HG03354 (cell line): Measurements from ENCODE around the gene ZC3H11A.
"Not testable (repeated sequence)": the region's sequence is repeated elsewhere in the genome, so short reads cannot be mapped to it uniquely, and the experiment has no call there.

Experiments used
- ATAC-seq: cut with Tn5 transposase; IDR thresholded peaks from one replicate; pipeline ENCODE4 v1.9.1; 2021; ENCODE audit warnings: mild to moderate bottlenecking; ENCODE audit not compliant: unreplicated experiment, poor library complexity, severe bottlenecking

ZC3H11A gene

DNA sequence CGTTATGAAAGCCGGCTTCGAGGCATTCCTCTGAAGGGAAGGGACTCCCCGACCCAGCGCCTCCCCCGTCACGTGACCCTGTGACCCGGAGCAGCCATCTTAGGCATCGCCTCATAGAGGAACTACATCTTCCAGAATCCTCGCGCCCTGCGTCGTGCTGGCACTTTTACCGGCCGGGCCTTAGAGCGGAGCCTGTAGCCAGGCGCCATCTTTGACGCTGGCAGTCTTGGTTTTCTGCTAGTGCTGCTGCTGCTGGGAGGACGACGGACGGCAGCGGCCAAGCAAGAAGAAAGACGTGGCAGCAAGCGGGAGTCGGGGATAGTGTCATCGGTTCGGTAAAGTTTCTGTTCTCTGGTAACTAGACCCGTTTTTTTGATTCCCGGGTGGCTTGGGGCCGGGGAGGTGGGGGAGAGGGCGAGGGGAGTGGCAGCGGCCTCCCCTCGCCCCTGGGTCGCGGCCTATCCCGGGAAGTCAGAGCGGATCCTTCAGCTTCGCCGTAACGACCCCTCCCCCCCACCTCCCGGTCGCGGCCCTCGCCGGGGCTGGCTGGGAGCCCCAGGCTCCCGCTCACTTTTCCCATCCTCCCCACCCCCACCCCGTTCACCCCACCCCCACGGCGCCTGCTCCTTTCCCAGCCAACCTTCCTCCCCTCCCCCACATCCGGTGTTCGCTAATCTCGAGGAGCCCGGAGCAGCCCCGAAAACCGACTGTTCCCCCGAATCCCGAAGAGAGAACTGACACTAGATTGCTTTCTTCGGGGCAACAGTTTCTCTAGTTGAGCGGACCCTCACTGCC is at the start of gene ZC3H11A, which contains the start of gene ZBED6:
Gene ZC3H11A (plus strand): TSS at position 183 of the 795 bp plus-strand sequence. CDS start 21,448 bp downstream, outside the sequence.
Gene ZBED6 (plus strand): TSS at position 183 of the 795 bp plus-strand sequence. CDS start 1,900 bp downstream, outside the sequence.
- peak; percentile 98 for ATAC-seq

DNA sequence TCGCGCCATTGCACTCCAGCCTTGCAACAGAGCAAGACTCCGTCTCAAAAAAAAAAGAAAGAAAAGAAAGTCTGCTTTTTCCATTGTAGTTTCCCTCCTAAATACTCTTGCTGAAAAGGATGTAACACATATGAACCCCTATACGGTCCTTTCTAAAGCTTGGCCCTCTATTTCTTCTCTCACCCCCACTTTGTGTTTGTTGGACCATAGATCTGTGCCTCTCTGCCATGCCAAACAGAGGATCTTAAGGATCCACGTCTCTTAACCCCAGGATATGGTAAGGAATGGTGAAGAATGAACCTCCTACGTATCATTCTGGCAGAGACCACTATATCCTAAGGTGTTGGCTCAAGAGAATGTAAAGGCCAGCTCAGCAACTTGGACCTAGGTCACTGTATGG is 49.1 kb upstream of the ZC3H11A start:
- no peak for ATAC-seq

DNA sequence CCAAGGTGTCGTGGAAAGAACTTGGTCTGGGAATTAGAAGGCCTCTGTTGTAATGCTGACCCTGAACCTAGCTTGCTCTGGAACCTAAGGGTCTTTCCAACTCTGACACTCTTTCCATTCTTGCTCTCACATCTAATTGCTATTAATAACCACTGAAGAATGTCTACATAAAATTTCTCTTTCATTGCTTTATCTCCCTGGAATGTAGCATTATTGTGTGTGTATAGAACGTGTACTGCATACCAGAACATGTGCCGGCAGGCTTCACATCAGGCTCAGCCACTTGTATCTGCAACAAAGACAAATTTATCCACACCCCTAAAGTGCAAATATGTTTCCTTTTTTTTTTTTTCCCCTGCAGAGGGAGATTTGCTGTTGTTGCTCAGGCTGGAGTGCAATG is 44.4 kb upstream of the ZC3H11A start:
- no peak for ATAC-seq

DNA sequence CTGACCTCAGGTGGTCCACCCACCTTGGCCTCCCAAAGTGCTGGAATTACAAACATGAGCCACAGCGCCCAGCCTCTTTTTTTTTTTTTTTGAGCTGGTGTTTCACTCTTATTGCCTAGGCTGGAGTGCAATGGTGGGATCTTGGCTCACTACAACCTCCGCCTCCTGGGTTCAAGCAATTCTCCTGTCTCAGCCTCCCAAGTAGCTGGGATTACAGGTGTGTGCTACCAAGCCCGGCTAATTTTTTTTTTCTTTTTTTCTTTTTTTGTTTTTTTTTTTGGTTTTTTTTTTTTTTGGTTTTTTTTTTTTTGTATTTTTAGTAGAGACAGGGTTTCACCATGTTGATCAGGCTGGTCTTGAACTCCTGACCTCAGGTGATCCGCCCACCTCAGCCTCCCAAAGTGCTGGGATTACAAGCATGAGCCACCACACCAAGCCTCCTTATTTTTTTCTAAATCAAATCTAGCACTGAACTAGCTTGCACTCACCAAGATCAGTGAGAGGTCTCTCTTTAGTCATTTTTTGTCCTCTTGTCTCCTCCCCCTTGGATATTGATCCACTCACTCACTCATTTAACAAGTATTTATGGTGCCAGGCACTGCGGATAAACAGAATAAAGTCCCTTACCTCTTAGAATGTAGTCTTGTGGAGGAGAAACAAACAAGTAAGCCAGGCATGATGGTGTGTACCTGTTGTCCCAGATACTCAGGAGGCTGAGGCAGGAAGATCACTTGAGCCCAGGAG is 43.6 kb upstream of the ZC3H11A start:
- ATAC-seq: not testable (repeated sequence)

DNA sequence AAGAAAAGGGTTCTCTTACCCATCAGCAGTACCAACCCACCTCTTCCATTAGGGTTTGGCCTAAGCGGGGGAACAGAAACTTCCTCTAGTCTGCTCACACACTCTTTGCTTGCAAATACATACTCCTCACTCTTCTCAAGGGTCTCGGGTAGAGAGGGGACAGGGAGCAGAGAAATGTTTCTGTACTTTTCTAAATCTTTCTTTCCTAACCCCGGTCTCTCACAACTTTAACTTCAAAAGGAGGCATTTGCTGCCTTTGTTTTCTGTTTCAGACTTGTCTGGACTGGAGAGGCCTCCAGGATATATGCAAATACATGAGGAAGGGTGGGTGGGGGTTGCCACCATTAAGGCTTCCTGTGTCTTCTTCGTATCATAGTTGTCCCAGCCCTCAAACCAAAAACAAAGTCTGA is 41.0 kb upstream of the ZC3H11A start:
- ATAC-seq: peak; percentile 67

DNA sequence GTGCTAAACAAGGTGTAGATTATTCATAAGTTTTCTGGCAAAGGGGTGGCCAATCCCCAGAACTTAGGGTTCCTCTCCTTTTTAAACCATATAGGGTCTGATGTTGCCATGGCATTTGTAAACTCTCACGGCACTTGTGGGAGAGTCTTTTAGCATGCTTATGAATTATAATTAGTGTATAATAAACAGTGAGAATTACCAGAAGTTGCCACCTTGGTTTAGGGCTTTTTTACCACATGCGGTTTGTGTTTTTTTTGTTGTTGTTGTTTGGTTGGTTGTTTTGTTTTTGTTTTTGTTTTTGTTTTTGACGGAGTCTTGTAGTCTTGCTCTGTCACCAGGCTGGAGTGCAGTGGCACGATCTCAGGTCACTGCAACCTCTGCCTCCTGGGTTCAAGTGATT is 39.4 kb upstream of the ZC3H11A start:
- no peak for ATAC-seq

DNA sequence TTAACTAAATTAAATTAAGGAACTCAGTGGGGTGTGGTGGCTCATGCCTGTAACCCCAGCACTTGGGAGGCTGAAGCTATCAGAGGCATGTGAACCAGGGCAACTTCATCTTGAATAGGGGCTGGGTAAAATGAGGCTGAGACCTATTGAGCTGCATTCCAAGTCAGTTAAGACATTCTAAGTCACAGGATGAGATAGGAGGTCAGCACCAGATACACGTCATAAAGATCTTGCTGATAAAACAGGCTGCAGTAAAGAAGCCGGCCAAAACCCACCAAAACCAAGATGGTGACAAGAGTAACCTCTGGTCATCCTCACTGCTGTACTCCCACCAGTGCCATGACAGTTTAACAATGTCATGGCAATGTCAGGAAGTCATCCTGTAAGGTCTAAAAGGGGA is 36.7 kb upstream of the ZC3H11A start:
- ATAC-seq: not testable (repeated sequence)

DNA sequence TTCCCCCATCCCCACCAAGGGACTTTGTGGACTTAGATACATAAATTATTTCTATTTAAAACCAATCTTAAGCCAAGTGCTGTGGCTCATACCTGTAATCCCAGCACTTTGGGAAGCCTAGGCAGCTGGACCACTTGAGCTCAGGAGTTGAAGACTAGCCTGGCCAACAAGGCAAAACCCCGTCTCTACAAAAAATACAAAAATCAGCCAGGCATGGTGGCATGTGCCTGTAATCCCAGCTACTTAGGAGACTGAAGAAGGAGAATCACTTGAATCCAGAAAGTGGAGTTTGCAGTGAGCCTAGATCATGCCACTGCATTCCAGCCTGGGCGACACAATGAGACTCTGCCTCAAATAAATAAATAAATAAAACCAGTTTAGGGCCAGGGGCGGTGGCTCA is 34.9 kb upstream of the ZC3H11A start:
- ATAC-seq: no peak

DNA sequence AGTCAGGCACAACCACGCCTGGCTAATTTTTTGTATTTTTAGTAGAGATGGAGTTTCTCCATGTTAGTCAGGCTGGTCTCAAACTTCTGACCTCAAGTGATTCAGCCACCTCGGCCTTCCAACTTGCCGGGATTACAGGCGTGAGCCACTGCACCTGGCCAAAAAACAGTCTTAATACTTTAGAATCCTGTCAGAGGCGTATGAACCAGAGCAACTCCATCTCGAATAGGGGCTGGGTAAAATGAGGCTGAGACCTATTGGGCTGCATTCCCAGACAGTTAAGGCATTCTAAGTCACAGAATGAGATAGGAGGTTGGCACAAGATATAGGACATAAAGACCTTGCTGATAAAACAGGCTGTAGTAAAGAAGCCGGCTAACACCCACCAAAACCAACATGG is 33.5 kb upstream of the ZC3H11A start:
- ATAC-seq: not testable (repeated sequence)

DNA sequence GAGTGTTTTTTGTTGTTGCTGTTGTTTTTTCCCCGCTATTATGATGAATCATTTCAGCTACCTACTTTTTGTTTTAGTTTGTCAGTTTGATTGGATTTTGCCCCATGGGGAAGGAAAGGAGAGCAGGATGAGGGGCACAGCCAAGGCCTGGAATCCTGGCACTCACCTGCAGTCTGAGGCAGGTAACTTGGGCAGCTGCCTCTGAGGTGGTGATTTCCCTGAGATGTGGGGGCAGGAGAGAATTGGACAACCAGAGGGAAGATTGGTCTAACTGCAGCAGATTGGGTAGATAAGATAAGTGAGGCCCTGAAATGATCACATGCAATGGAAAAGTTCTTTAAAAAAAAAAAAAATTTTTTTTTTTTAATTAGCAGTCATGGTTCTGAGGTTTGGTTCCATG is 31.9 kb upstream of the ZC3H11A start:
- ATAC-seq: no peak

DNA sequence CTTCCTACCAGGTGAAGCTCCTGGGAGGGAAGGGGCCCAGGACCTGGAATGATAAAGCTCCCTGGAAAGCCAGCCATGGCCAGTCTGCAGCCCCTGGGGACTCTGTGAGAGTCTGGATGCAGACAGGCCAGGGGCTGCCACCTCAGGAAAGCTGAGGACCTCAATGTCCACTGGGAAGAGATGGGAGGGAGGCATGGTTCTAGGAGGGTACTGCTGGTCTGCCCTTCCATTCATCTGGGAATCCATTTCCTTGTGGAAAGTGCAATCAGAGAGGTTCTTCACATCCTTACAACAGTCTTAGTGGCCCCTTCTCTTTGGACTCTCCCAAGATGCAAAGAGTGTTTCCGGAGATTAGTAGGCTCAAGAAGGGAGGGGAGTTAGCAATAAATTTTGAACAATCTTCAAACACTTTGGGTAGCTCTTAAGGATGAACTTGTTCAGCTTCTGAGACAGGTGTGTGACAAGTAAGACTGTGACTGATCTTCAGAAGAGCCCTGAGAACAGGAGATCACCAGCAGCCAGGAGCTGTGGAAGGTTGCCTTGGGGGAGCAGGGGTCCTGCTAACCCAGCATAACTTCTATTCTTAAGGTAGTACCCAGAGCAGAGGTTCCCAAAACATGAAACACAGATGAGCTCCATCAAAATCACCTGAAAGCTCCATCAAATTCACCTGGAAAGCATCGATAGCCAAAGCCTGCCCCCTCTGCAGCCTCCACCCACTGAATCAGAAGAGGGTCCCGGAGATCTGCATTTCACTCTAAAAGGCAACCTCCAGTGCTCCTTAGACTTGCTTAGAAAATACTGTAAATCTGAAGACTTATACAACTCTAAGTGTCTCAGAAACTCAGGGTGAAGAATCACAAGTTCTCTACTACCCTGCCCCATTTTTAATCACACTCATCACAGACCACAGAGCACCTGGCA is 31.1 kb upstream of the ZC3H11A start:
- no peak for ATAC-seq

DNA sequence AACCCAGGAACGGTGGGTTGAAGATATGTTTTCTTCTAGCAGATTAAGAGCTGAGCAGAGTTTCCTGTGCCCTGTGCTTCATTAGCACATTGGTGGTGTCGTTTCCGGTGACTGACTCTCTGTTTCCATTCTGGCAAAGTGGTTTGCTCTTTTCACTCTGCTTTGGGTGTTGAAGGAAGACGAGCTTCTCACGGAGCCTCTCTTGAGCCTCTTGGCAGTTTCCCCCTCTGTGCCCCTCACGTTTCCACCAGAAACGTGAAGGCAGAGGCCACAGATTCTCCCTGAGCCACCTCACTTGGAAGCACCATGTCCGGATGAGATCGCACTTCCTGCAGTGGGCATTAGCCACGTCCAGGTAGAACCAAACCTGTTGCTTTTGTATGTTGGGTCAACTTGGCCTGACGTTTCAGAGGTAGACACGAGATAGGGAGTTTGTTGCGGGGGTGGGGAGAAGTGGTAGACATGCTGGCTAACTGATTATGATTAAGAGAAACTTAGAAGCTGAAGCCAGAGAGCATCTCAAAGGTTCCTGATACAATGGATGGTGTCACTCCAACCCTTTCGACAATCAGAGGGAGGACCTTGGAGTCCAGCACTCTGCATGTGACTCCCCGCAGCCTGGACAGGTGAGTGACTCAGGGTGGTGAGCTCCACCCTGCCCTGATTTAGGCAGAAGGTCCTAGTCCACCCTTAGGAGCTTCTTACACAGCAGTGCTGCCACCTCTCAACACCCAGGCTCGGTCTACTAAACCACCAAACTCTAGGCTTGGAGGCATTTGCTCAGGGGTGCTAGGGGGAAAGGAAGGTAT is 30.2 kb upstream of the ZC3H11A start, which contains the start of gene LAX1:
Gene LAX1 (plus strand): TSS at position 155 of the 809 bp plus-strand sequence. CDS start 383 bp downstream, at position 538.
- peak; percentile 77 for ATAC-seq

DNA sequence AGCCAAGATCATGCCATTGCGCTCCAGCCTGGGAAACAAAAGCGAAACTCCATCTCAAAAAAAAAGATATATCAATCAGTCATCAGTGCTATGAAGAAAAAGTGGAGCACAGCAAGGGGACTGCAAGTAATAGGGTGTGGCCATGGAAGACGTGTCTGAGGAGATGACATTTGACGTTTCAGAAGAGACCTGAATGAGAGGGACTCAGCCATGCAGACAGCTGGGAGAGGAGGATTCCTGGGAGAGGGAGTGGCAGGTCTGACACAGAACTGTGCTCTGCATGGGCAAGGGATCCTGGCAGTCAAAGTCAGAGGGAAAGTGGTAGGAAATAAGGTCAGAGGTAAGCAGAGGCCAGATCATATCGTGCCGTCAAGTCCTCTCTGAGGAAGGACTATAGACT is 27.2 kb upstream of the ZC3H11A start:
- ATAC-seq: no peak

DNA sequence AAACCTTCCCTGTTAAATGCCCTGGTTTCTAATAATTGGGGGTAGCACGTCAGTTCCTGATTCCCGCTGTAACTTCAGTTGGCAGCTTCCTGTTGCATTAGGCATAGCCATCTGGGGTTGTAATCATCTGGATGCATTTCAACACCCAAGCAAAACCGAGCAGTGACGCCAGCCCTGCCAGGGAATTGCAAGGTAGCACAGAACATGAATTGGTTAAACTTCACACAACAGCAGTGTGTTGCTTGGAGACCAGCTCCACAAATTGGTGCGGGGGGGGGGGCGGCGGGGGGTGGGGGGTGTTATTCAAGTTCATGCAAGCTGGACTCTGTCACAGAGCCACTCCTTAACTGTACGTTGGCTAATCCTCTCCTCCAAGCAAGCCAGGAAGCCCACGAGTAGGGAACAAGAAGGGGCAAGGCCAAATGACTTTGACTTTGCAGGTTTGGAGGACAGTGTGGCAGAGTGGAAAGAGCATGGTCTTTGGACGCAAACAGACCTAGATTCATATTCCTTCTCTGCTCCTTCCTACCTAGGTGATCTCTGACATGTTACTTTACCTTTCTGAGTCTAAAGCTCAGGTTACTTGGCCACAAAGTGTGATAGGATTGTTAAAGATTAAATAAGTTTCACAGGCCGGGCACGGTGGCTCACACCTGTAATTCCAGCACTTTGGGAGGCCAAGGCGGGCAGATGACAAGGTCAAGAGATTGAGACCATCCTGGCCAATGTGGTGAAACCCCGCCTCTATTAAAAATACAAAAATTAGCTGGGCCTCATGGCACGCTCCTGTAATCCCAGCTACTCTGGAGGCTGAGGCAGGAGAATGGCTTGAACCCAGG is 25.7 kb upstream of the ZC3H11A start:
- ATAC-seq: no peak

DNA sequence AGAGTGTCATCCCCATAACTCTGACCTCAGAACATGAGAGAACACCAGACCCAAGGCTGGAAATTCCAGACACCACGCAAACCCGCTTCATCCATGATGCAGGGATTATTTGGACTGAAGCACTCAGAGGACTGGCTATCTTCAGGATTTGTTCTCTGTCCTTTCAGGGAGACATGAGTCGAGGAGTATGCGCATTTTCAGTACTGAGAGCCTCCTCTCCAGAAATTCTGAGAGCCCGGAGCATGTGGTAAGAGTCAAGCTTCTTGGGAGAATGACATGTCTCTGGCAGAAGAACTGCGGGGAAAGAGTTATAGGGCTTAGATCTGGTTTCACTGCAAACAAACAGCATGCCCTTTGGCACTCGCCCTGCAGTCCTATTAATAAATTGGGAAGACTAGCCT is 23.5 kb upstream of the ZC3H11A start:
- ATAC-seq: no peak

DNA sequence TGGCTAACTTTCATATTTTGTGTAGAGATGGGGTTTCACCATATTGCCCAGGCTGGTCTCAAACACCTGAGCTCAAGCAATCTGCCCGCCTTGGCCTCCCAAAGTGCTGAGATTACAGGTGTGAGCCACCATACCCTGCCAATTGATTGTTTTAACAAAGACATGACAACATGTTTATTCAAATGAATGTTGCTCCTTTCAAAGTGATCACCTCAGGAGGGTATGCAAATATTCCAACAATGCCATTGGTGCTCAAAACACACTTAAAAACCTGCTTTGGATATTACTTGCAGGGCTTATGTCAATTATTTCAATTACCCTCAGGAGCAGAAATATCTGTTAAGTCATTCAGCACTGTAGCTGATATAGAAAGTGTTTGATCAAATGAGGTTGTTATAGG is 22.6 kb upstream of the ZC3H11A start:
- no peak for ATAC-seq

DNA sequence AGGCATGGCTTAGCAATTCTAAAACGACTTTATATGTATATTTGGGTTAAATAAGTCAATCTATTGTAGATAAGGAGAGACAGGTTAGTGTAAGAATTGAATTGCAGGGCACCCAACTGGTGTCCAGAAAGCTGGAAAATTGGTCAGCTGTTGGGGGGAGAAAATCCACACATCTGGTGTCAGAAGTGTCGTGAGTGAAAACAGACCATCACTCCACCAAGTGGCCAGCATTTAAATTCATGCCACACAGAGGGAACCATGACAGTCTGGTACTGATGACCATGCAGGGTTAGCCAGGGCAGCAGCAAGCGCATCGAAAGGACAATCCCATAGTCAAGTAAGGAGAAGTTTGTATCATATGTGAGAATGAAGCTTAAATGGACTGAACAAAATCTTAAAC is 18.8 kb upstream of the ZC3H11A start:
- ATAC-seq: no peak

DNA sequence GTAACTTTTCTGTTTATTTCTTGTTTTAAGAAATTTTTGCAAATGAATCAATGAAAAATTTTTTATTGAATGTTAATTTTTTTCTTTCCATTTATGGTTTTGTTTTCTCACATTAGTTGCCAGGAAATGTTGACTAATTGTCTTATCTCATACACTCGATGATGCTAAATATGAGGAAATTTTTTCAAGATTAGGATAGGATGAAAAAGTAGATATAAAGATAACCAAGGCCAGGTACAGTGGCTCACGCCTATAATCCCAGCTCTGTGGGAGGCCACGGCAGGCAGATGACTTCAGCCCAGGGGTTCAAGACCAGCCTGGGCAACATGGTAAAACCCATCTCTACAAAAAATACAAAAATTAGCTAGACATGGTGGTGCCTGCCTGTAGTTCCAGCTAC is 17.8 kb upstream of the ZC3H11A start:
- no peak for ATAC-seq
